GM19240 (cell line): ENCODE results near the gene ATG2A.

Experiments
- DNase-seq: peaks from one replicate; pipeline ENCODE4 v3.0.0; 2011; ENCODE audit warnings: low spot score; ENCODE audit not compliant: insufficient read length

ATG2A gene

GRCh38 chr11:64924910-64925284 lies 7.9 kb upstream of the ATG2A start:
- no peak for DNase-seq

- peak; percentile 84 for DNase-seq
These were observed 7.2 kb upstream of the ATG2A start, which contains the start of gene PPP2R5B for GRCh38 chr11:64923944-64924909. TSS of gene PPP2R5B (plus strand) at chr11:64924689. CDS start at chr11:64925735, 1,046 bp downstream.

GRCh38 chr11:64923151-64923661 lies 6.2 kb upstream of the ATG2A start:
- no peak for DNase-seq

GRCh38 chr11:64921384-64921783 lies 4.4 kb upstream of the ATG2A start:
- DNase-seq, result no peak

- DNase-seq, result no peak
These were observed 3.1 kb upstream of the ATG2A start for GRCh38 chr11:64920124-64920523.

- DNase-seq, result no peak
These were observed 2.6 kb upstream of the ATG2A start for GRCh38 chr11:64919627-64920026.

- no peak for DNase-seq
These were observed 1.0 kb upstream of the ATG2A start for GRCh38 chr11:64918017-64918416.

GRCh38 chr11:64917663-64917995 lies 620 bp upstream of the ATG2A start:
- DNase-seq, result no peak

- DNase-seq, result peak; percentile 61
These were observed 802 bp downstream of the ATG2A start for GRCh38 chr11:64916040-64916774.

GRCh38 chr11:64915376-64915887 lies 1.6 kb downstream of the ATG2A start:
- DNase-seq, result no peak

GRCh38 chr11:64914123-64914522 lies 2.9 kb downstream of the ATG2A start:
- no peak for DNase-seq

GRCh38 chr11:64913171-64913727 lies 3.8 kb downstream of the ATG2A start:
- no peak for DNase-seq

GRCh38 chr11:64911689-64912088 lies 5.3 kb downstream of the ATG2A start:
- DNase-seq, result no peak

GRCh38 chr11:64911142-64911541 lies 5.9 kb downstream of the ATG2A start:
- DNase-seq, result no peak

GRCh38 chr11:64910451-64911093 lies 6.4 kb downstream of the ATG2A start:
- no peak for DNase-seq

- DNase-seq, result no peak
These were observed 7.2 kb downstream of the ATG2A start for GRCh38 chr11:64909653-64910343.

- DNase-seq, result no peak
These were observed 8.2 kb downstream of the ATG2A start for GRCh38 chr11:64908766-64909165.

- no peak for DNase-seq
These were observed 10.7 kb downstream of the ATG2A start for GRCh38 chr11:64906314-64906635.

- DNase-seq, result no peak
These were observed 11.3 kb downstream of the ATG2A start for GRCh38 chr11:64905516-64906313.

GRCh38 chr11:64903291-64903833 lies 13.6 kb downstream of the ATG2A start:
- DNase-seq, result no peak
